Fibroblast of skin of scalp (primary cell): ENCODE results near the gene PCDHA8.
"Not testable (repeated sequence)": the region's sequence is repeated elsewhere in the genome, so short reads cannot be mapped to it uniquely, and the experiment has no call there.

ENCODE experiments used
- DNase-seq: peaks from one replicate; pipeline ENCODE4 v3.0.0-alpha.2; 2013

The PCDHA8 gene

DNA sequence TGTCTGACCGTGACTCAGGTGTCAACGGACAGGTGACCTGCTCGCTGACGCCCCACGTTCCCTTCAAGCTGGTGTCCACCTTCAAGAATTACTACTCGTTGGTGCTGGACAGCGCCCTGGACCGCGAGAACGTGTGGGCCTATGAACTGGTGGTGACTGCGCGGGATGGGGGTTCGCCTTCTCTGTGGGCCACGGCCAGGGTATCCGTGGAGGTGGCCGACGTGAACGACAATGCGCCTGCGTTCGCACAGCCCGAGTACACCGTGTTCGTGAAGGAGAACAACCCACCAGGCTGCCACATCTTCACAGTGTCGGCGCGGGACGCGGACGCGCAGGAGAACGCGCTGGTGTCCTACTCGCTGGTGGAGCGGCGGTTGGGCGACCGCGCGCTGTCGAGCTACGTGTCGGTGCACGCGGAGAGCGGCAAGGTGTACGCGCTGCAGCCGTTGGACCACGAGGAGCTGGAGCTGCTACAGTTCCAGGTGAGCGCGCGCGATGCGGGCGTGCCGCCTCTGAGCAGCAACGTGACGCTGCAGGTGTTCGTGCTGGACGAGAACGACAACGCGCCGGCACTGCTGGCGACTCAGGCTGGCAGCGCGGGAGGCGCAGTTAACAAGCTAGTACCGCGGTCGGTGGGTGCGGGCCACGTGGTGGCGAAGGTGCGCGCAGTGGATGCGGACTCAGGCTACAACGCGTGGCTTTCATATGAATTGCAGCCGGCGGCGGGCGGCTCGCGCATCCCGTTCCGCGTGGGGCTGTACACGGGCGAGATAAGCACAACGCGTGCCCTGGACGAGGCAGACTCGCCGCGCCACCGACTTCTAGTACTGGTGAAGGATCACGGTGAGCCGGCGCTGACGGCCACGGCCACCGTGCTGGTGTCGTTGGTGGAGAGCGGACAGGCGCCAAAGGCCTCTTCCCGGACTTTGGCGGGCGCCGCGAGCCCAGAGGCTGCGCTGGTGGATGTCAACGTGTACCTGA, 29.5 kb downstream of the PCDHA8 start:
- no peak for DNase-seq

DNA sequence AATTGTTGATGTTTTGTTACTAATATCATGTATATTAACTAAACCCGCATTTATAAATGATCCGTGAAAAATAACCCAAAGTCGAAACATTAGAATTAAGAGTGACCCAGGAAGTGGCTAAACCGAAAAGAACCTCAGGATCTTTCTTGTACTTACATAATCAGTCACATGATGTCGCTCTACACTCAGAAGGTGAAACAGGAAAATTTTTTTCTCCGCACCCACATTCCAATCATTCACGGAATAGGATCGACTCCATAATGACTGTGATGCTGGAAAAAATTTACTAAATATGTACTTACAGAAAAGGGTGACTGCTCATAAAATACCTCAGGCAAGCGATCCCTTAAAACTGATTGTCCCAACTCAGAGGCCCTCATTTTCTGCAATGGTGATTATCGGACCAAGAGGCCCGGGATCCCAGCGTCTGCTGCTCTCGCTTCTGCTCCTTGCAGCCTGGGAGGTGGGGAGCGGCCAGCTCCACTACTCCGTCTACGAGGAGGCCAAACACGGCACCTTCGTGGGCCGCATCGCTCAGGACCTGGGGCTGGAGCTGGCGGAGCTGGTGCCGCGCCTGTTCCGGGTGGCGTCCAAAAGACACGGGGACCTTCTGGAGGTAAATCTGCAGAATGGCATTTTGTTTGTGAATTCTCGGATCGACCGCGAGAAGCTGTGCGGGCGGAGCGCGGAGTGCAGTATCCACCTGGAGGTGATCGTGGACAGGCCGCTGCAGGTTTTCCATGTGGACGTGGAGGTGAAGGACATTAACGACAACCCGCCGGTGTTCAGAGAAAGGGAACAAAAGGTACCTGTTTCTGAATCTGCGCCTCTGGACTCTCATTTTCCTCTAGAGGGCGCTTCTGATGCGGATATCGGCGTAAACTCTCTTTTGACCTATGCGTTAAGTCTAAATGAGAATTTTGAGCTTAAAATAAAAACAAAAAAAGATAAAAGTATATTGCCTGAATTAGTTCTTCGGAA, 34.4 kb downstream of the PCDHA8 start, which contains the start of gene PCDHA12:
TSS of gene PCDHA12 (plus strand) at position 224 of the 981 bp plus-strand sequence. CDS start at position 389, 165 bp downstream.
- no peak for DNase-seq

DNA sequence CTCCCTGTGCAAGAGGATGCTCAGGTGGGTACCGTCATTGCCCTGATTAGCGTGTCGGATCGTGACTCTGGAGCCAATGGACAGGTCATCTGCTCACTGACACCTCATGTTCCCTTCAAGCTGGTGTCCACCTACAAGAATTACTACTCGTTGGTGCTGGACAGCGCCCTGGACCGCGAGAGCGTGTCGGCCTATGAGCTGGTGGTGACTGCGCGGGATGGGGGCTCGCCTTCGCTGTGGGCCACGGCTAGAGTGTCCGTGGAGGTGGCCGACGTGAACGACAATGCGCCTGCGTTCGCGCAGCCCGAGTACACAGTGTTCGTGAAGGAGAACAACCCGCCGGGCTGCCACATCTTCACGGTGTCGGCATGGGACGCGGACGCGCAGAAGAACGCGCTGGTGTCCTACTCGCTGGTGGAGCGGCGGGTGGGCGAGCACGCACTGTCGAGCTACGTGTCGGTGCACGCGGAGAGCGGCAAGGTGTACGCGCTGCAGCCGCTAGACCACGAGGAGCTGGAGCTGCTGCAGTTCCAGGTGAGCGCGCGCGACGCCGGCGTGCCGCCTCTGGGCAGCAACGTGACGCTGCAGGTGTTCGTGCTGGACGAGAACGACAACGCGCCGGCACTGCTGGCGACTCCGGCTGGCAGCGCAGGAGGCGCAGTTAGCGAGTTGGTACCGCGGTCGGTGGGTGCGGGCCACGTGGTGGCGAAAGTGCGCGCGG, 35.7 kb downstream of the PCDHA8 start:
- not testable (repeated sequence) for DNase-seq

DNA sequence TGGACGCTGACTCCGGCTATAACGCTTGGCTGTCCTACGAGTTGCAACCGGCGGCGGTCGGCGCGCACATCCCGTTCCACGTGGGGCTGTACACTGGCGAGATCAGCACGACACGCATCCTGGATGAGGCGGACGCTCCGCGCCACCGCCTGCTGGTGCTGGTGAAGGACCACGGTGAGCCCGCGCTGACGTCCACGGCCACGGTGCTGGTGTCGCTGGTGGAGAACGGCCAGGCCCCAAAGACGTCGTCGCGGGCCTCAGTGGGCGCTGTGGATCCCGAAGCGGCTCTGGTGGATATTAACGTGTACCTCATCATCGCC, 36.2 kb downstream of the PCDHA8 start:
- DNase-seq, result no peak

DNA sequence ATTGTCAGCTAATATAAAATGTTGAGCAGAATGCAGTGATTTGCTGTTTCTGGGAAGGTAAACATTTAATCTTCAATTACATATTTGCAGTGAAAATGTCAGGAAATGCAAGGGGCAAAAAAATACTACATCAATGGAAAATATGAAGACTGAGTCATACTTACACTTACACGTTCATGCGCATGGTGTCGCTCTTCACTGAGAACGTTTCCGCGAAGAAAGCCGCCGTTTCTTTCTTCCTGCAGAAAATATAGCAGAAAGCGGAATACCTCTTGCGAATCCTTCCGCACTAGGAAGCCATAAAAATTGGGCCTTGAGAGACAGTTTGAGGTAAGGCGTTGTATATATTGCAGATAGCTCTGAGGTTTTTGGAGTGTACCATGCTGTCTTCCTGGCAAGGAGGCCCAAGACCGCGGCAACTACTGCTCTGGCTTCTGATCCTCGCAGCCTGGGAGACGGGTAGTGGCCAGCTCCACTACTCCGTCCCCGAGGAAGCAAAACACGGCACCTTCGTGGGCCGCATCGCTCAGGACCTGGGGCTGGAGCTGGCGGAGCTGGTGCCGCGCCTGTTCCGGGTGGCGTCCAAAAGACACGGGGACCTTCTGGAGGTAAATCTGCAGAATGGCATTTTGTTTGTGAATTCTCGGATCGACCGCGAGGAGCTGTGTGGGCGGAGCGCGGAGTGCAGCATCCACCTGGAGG, 41.1 kb downstream of the PCDHA8 start, which contains the start of gene PCDHA13:
TSS of gene PCDHA13 (plus strand) at position 236 of the 702 bp plus-strand sequence. CDS start at position 381, 145 bp downstream.
- no peak for DNase-seq

DNA sequence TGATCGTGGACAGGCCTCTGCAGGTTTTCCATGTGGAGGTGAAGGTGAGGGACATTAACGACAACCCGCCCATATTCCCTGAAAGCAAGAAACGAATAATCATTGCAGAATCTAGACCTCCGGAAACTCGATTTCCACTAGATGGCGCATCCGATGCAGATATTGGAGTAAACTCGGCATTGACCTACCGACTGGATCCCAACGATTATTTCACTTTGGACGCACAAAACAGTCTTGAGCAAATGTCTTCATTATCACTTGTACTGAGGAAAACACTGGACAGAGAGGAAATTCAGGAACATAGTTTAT, 41.6 kb downstream of the PCDHA8 start:
- DNase-seq, result peak; percentile 5

DNA sequence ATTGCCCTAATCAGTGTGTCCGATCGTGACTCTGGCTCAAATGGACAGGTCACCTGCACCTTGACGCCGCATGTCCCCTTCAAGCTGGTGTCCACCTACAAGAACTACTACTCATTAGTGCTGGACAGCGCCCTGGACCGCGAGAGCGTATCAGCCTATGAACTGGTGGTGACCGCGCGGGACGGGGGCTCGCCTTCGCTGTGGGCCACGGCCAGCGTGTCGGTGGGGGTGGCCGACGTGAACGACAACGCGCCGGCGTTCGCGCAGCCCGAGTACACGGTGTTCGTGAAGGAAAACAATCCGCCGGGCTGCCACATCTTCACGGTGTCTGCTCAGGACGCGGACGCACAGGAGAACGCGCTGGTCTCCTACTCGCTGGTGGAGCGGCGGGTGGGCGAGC, 42.4 kb downstream of the PCDHA8 start:
- no peak for DNase-seq

DNA sequence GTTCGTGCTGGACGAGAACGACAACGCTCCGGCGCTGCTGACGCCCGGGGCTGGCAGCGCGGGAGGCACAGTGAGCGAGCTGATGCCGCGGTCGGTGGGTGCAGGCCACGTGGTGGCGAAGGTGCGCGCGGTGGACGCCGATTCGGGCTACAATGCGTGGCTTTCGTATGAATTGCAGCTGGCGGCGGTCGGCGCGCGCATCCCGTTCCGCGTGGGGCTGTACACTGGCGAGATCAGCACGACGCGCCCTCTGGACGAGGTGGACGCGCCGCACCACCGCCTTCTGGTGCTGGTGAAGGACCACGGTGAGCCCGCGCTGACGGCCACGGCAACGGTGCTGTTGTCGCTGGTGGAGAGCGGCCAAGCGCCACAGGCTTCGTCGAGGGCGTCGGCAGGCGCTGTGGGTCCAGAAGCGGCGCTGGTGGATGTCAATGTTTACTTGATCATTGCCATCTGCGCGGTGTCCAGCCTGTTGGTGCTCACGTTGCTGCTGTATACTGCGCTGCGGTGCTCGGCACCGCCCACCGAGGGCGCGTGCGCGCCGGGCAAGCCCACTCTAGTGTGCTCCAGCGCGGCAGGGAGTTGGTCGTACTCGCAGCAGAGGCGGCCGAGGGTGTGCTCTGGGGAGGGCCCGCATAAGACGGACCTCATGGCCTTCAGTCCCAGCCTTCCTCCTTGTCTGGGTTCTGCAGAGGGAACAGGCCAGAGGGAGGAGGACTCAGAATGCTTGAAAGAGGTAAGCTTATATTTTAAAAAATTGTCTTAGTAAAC, 43.1 kb downstream of the PCDHA8 start:
- no peak for DNase-seq
